GM12865 (cell line): ENCODE measurements around the gene GALK2.

Experiments used
- DNase-seq: peaks from one replicate; pipeline ENCODE4 v3.0.0; 2010; ENCODE audit warnings: low read depth
- H3K4me3 ChIP-seq: 2 replicates; pipeline ENCODE4 v1.5.1; 2011; ENCODE audit warnings: mild to moderate bottlenecking, low read depth, low read length, control low read depth
- CTCF ChIP-seq: IDR thresholded peaks from 2 replicates; pipeline ENCODE4 v1.5.1; 2011; ENCODE audit warnings: low read length, control low read depth, low read depth, inconsistent platforms; ENCODE audit not compliant: insufficient read depth; ENCODE audit errors: missing control alignments

The GALK2 gene

GRCh38 chr15:49134683-49135341, 35.2 kb upstream of the GALK2 start:
- DNase-seq, result no peak
- no peak for TF ChIP-seq CTCF
- H3K4me3 ChIP-seq, result no peak overlapping the region

GRCh38 chr15:49135342-49135857, 34.6 kb upstream of the GALK2 start:
- TF ChIP-seq CTCF, result no peak

GRCh38 chr15:49135911-49136310, 34.1 kb upstream of the GALK2 start:
- no peak for DNase-seq
- no peak for TF ChIP-seq CTCF
- H3K4me3 ChIP-seq, result no peak overlapping the region

More at GRCh38 chr15:49135342-49135857, 34.6 kb upstream of the GALK2 start:
- no peak for DNase-seq
- no peak overlapping the region for H3K4me3 ChIP-seq

GRCh38 chr15:49137861-49138260, 32.2 kb upstream of the GALK2 start:
- TF ChIP-seq CTCF, result no peak
- DNase-seq, result no peak
- no peak overlapping the region for H3K4me3 ChIP-seq

- peak; percentile 47 for TF ChIP-seq CTCF
- no peak overlapping the region for H3K4me3 ChIP-seq
- DNase-seq, result peak; percentile 58
These were observed 24.1 kb upstream of the GALK2 start for GRCh38 chr15:49145651-49146609.

- no peak for TF ChIP-seq CTCF
- no peak for DNase-seq
- no peak overlapping the region for H3K4me3 ChIP-seq
These were observed 21.7 kb upstream of the GALK2 start for GRCh38 chr15:49148298-49148697.
